Measurements from ENCODE around the gene ANK3. TPM values are rescaled to one million over a fixed set of nuclear protein-coding genes. Genes with fewer than 3 reads are reported as not detected.
A peak's percentile ranks its signal among the peaks of the same experiment; 100 is the strongest.

Gene ANK3
- total RNA-seq, 2 donors from 2014 or later, result 58.5 to 71.2 TPM

DNA sequence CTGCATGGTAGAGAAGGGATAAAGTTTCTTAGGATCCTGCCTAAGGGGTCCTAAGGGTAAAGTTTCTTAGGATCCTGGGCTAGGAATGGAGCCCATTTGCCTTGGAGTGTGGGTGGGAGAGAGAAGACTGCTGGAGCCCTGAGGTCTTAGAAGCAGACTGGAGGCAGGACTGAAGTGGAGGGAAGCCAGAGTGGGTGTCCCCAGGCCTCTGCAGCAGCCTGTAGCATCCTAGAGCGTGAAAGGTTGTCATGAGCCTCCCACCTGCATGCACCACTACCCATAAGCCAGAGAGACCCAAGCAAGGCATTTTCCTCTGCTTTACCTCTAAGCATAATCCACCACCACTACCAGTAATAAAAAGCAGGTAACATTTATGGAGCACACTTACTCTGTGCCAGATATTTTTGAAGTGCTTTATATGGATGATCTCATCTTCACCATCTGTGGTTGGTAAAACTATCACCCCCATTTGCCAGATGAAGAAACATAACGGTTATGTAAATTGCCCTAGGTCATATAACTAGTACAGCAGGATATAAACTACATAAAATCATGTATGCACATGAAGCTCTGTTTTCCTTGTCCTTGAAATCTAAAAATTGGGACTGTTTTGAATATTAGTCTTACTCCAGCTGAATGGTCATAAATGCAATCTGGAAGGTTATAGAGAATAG lies 379.8 kb downstream of the ANK3 start:
- H3K9me3 ChIP-seq (ENCODE audit: control insufficient read depth, low read length, poor library complexity, severe bottlenecking), result no peaks in the 10 kb centered on the region
- H3K27ac Mint-ChIP-seq, result peak overlapping the region; percentile 22
- peaks cover 36% of the 10 kb centered on the region for H3K27me3 Mint-ChIP-seq
- no peaks in the 10 kb centered on the region for H3K36me3 Mint-ChIP-seq (ENCODE audit: low read depth)
- no peaks in the 10 kb centered on the region for H3K4me1 Mint-ChIP-seq
- DNase-seq (no peak), ATAC-seq (no peak)
- no peak overlapping the region for H3K4me3 Mint-ChIP-seq

GRCh38 chr10:60009276-60009675 lies 380.4 kb downstream of the ANK3 start:
- Mint-ChIP-seq H3K36me3 (ENCODE audit: low read depth) (no peaks in the 10 kb centered on the region), H3K27ac (peak overlapping the region; percentile 22), H3K27me3 (peaks cover 36% of the 10 kb centered on the region), H3K4me1 (no peaks in the 10 kb centered on the region), H3K4me3 (no peak overlapping the region)
- ATAC-seq, result no peak
- no peaks in the 10 kb centered on the region for H3K9me3 ChIP-seq (ENCODE audit: control insufficient read depth, low read length, poor library complexity, severe bottlenecking)
- DNase-seq, result no peak

GRCh38 chr10:60008816-60009215 lies 380.9 kb downstream of the ANK3 start:
- Mint-ChIP-seq H3K27me3 (peaks cover 36% of the 10 kb centered on the region), H3K4me3 (no peak overlapping the region), H3K4me1 (no peaks in the 10 kb centered on the region), H3K27ac (no peak overlapping the region), H3K36me3 (ENCODE audit: low read depth) (no peaks in the 10 kb centered on the region)
- DNase-seq, result no peak
- no peak for ATAC-seq
- H3K9me3 ChIP-seq (ENCODE audit: control insufficient read depth, low read length, poor library complexity, severe bottlenecking), result no peaks in the 10 kb centered on the region

DNA sequence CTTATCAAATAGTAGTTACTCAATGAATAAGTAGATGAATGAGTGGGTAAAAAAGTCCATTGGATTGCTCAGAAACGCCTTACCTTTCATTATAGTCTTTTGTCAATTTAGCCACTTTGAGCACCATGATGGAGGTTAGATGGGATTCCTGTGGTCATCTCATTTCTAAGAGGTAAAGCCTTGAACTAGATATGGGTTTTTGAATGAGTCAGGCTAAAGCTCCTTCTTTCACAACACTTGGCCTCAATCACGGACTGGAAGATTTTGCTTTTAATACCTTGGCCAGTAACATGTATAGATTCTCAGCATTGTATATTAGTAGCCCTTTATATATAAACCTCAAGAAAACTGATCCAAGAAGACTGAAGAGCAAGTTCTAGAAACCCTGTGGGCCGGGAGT lies 383.6 kb downstream of the ANK3 start:
- H3K4me3 Mint-ChIP-seq, result no peak overlapping the region
- ATAC-seq, result no peak
- peaks cover 22% of the 10 kb centered on the region for H3K27me3 Mint-ChIP-seq
- H3K9me3 ChIP-seq (ENCODE audit: control insufficient read depth, low read length, poor library complexity, severe bottlenecking), result no peaks in the 10 kb centered on the region
- H3K4me1 Mint-ChIP-seq, result peaks cover under 1% of the 10 kb centered on the region
- H3K36me3 Mint-ChIP-seq (ENCODE audit: low read depth), result no peaks in the 10 kb centered on the region
- DNase-seq, result no peak
- no peak overlapping the region for H3K27ac Mint-ChIP-seq

GRCh38 chr10:60003651-60004523 lies 385.8 kb downstream of the ANK3 start:
- no peak for DNase-seq
- Mint-ChIP-seq H3K27ac (no peak overlapping the region), H3K27me3 (peaks cover 14% of the 10 kb centered on the region), H3K36me3 (ENCODE audit: low read depth) (no peaks in the 10 kb centered on the region), H3K4me1 (peaks cover 2% of the 10 kb centered on the region), H3K4me3 (no peak overlapping the region)
- no peaks in the 10 kb centered on the region for H3K9me3 ChIP-seq (ENCODE audit: control insufficient read depth, low read length, poor library complexity, severe bottlenecking)
- no peak for ATAC-seq

GRCh38 chr10:60000747-60001146 lies 388.9 kb downstream of the ANK3 start:
- no peaks in the 10 kb centered on the region for H3K9me3 ChIP-seq (ENCODE audit: control insufficient read depth, low read length, poor library complexity, severe bottlenecking)
- peaks cover 2% of the 10 kb centered on the region for H3K36me3 Mint-ChIP-seq (ENCODE audit: low read depth)
- DNase-seq (no peak), ATAC-seq (no peak)
- H3K27ac Mint-ChIP-seq, result no peak overlapping the region
- H3K4me3 Mint-ChIP-seq, result no peak overlapping the region
- H3K4me1 Mint-ChIP-seq, result peaks cover 2% of the 10 kb centered on the region
- H3K27me3 Mint-ChIP-seq, result peaks cover 14% of the 10 kb centered on the region

DNA sequence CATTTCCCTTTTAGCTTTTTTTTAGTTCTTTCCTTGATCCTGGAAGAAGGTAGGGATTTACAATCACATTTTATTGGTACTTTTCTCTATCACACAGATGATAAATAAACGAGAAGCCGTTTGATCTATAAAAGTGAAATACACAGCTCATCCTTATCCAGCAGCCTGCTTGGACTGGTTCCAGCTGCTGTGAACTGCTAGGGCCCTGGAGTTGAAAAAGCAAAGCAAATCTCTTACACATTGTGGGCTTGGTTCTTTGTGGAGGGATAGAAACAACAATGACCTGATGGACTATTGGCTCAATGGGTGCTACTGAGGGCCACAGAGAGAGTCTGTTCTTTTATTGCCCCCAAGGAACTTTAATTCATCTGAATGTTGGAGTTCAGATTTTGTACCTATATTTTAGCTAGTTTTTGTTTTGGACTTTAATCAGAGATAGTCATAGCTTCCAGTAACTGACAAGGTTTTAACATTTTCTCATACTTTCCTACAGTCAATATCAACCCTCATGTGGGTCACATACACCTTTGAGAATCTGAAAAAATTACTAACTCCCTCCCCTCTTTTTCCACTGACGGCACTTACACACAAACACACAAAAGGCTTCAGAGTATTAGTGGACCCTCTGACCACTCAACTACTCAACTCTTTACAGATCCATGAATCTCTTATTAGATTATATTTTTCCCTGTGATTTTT lies 391.7 kb downstream of the ANK3 start:
- peaks cover 26% of the 10 kb centered on the region for H3K27me3 Mint-ChIP-seq
- H3K4me3 Mint-ChIP-seq, result no peak overlapping the region
- H3K9me3 ChIP-seq (ENCODE audit: control insufficient read depth, low read length, poor library complexity, severe bottlenecking), result no peaks in the 10 kb centered on the region
- DNase-seq, result no peak
- H3K4me1 Mint-ChIP-seq, result peaks cover 2% of the 10 kb centered on the region
- H3K27ac Mint-ChIP-seq, result no peak overlapping the region
- peaks cover 2% of the 10 kb centered on the region for H3K36me3 Mint-ChIP-seq (ENCODE audit: low read depth)
- no peak for ATAC-seq

GRCh38 chr10:59995862-59996261 lies 393.8 kb downstream of the ANK3 start:
- H3K36me3 Mint-ChIP-seq (ENCODE audit: low read depth), result peaks cover 5% of the 10 kb centered on the region
- H3K4me3 Mint-ChIP-seq, result no peak overlapping the region
- DNase-seq (no peak), ATAC-seq (no peak)
- H3K9me3 ChIP-seq (ENCODE audit: control insufficient read depth, low read length, poor library complexity, severe bottlenecking), result no peaks in the 10 kb centered on the region
- peaks cover 4% of the 10 kb centered on the region for H3K4me1 Mint-ChIP-seq
- peaks cover 31% of the 10 kb centered on the region for H3K27me3 Mint-ChIP-seq
- H3K27ac Mint-ChIP-seq, result no peak overlapping the region

DNA sequence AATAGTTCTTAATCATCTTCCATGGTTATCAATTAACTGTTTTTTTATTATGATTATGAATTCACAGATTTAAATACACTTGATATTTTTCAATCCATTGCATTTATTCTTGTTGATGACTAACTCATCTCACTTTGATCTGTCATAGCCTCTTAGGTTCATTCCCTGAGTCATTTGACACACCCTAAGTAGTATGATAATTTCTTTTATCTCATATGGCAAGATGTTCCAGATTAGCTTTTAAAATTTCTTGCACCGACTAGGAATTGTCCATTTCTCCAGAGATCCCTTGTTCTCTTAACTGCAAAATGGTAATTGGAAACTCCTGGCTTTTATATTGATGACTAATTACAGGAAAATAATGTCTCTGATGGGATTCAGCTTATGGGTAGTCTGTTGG lies 395.7 kb downstream of the ANK3 start:
- DNase-seq (no peak), ATAC-seq (no peak)
- peaks cover 5% of the 10 kb centered on the region for H3K36me3 Mint-ChIP-seq (ENCODE audit: low read depth)
- H3K4me3 Mint-ChIP-seq, result no peak overlapping the region
- H3K4me1 Mint-ChIP-seq, result peaks cover 4% of the 10 kb centered on the region
- H3K27ac Mint-ChIP-seq, result no peak overlapping the region
- H3K9me3 ChIP-seq (ENCODE audit: control insufficient read depth, low read length, poor library complexity, severe bottlenecking), result no peaks in the 10 kb centered on the region
- H3K27me3 Mint-ChIP-seq, result peaks cover 42% of the 10 kb centered on the region

- peaks cover 4% of the 10 kb centered on the region for H3K4me1 Mint-ChIP-seq
- H3K36me3 Mint-ChIP-seq (ENCODE audit: low read depth), result peaks cover 3% of the 10 kb centered on the region
- peak overlapping the region; percentile 78 for H3K4me3 Mint-ChIP-seq
- no peak for DNase-seq
- peak; percentile 71 for ATAC-seq
- peaks cover 45% of the 10 kb centered on the region for H3K27me3 Mint-ChIP-seq
- peak overlapping the region; percentile 35 for H3K27ac Mint-ChIP-seq
- H3K9me3 ChIP-seq (ENCODE audit: control insufficient read depth, low read length, poor library complexity, severe bottlenecking), result no peaks in the 10 kb centered on the region
Measured at GRCh38 chr10:59991661-59992060, 398.0 kb downstream of the ANK3 start.

- Mint-ChIP-seq H3K27me3 (peaks cover 45% of the 10 kb centered on the region), H3K36me3 (ENCODE audit: low read depth) (peaks cover 3% of the 10 kb centered on the region), H3K4me1 (peaks cover 4% of the 10 kb centered on the region), H3K27ac (peak overlapping the region; percentile 35), H3K4me3 (no peak overlapping the region)
- H3K9me3 ChIP-seq (ENCODE audit: control insufficient read depth, low read length, poor library complexity, severe bottlenecking), result no peaks in the 10 kb centered on the region
- ATAC-seq (no peak), DNase-seq (no peak)
Measured at GRCh38 chr10:59991117-59991516, 398.6 kb downstream of the ANK3 start.

DNA sequence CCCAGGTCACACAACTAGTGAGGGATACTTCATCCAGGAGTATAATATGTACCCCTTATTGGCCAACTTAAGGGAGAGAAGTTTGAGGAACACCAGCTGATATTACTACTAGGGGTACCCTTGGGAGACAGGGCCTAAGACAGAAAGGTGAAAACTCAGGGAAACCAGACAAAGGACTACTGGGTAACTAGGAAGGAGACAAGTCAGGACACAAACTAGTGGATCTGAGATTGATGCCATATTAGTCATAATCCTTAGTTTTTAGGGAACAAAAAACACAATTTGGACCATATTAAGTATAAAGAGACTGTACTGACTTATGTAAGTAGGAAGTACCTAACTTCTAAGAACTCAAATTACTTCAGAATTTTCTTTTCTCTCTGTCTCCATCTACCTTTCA lies 404.0 kb downstream of the ANK3 start:
- Mint-ChIP-seq H3K27me3 (peaks cover 34% of the 10 kb centered on the region), H3K36me3 (ENCODE audit: low read depth) (no peaks in the 10 kb centered on the region), H3K27ac (no peak overlapping the region), H3K4me3 (no peak overlapping the region), H3K4me1 (no peaks in the 10 kb centered on the region)
- no peak for DNase-seq
- no peak for ATAC-seq
- H3K9me3 ChIP-seq (ENCODE audit: control insufficient read depth, low read length, poor library complexity, severe bottlenecking), result no peaks in the 10 kb centered on the region

- Mint-ChIP-seq H3K4me3 (no peak overlapping the region), H3K27ac (no peak overlapping the region), H3K27me3 (peaks cover 29% of the 10 kb centered on the region), H3K36me3 (ENCODE audit: low read depth) (no peaks in the 10 kb centered on the region), H3K4me1 (no peaks in the 10 kb centered on the region)
- ATAC-seq, result no peak
- H3K9me3 ChIP-seq (ENCODE audit: control insufficient read depth, low read length, poor library complexity, severe bottlenecking), result no peaks in the 10 kb centered on the region
- DNase-seq, result no peak
Measured at GRCh38 chr10:59984415-59984814, 405.3 kb downstream of the ANK3 start.

Data from T-helper 17 cell (primary cell).